Parathyroid adenoma (tissue), 2 donors: ENCODE measurements around the gene RALGDS.

Source experiments
- H2AFZ ChIP-seq: fragments of 300-600 bp; sonication (generic); one replicate; pipeline ENCODE4 v1.7.0; 2017; ENCODE audit warnings: antibody characterized with exemption, mild to moderate bottlenecking
- H3K27ac ChIP-seq: fragments of 300-600 bp; sonication (generic); one replicate; pipeline ENCODE4 v1.7.0; 2017
- H3K27me3 ChIP-seq: fragments of 300-600 bp; sonication (generic); one replicate; pipeline ENCODE4 v1.7.0; 2017; ENCODE audit warnings: low read length; ENCODE audit not compliant: control insufficient read depth, insufficient read depth
- H3K36me3 ChIP-seq: fragments of 300-600 bp; sonication (generic); one replicate; pipeline ENCODE4 v1.7.0; 2017; ENCODE audit warnings: low read length; ENCODE audit not compliant: control insufficient read depth, insufficient read depth
- H3K4me1 ChIP-seq: fragments of 300-600 bp; sonication (generic); one replicate; pipeline ENCODE4 v1.7.0; 2017; ENCODE audit warnings: control low read depth
- H3K4me2 ChIP-seq: fragments of 300-600 bp; sonication (generic); one replicate; pipeline ENCODE4 v1.7.0; 2017; ENCODE audit warnings: low read length
- H3K4me3 ChIP-seq: fragments of 300-600 bp; sonication (generic); one replicate; pipeline ENCODE4 v1.7.0; 2017; ENCODE audit warnings: low read depth, low read length
- H3K79me2 ChIP-seq: fragments of 300-600 bp; sonication (generic); one replicate; pipeline ENCODE4 v1.7.0; 2017; ENCODE audit warnings: control low read depth
- H3K9ac ChIP-seq: fragments of 300-600 bp; sonication (generic); one replicate; pipeline ENCODE4 v1.7.0; 2017; ENCODE audit warnings: mild to moderate bottlenecking
- H3K9me3 ChIP-seq: fragments of 300-600 bp; sonication (generic); one replicate; pipeline ENCODE4 v1.7.0; 2017; ENCODE audit warnings: low read length; ENCODE audit not compliant: control insufficient read depth
- TF ChIP-seq, protein P1 (sequence below): fragments of 300-600 bp; sonication (generic); IDR thresholded peaks from one replicate; pipeline ENCODE4 v1.7.0; 2017; ENCODE audit warnings: antibody characterized with exemption, mild to moderate bottlenecking
- donor health status: primary hyperparathyroidism.

Gene RALGDS

DNA sequence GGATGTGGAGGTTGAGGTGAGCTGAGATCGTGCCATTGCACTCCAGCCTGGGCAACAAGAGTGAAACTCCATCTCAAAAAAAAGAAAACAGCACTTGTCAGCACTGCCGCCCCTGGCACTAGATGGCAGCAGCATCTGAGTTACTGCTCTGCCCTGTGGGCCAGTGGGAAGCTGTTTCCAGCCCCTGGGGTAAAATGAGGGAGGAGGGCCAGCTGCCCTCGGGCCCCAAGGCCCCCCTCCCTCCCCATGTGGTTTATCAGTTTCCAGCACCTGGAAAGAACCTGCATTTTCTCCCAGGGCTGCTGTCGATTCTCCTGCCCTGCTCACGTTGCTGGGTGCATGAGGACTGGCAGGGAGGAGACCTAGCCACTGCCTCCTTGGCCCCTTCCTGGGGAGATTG lies 72.4 kb downstream of the RALGDS start:
- Histone ChIP-seq H3K9me3 (no peaks in the 10 kb centered on the region), H3K27ac (no peak overlapping the region), H3K4me2 (no peak overlapping the region), H2AFZ (no peak overlapping the region), H3K27me3 (no peaks in the 10 kb centered on the region), H3K9ac (no peak overlapping the region), H3K79me2 (no peaks in the 10 kb centered on the region), H3K4me3 (no peak overlapping the region), H3K36me3 (no peaks in the 10 kb centered on the region), H3K4me1 (no peaks in the 10 kb centered on the region)
- TF ChIP-seq, protein P1, sequence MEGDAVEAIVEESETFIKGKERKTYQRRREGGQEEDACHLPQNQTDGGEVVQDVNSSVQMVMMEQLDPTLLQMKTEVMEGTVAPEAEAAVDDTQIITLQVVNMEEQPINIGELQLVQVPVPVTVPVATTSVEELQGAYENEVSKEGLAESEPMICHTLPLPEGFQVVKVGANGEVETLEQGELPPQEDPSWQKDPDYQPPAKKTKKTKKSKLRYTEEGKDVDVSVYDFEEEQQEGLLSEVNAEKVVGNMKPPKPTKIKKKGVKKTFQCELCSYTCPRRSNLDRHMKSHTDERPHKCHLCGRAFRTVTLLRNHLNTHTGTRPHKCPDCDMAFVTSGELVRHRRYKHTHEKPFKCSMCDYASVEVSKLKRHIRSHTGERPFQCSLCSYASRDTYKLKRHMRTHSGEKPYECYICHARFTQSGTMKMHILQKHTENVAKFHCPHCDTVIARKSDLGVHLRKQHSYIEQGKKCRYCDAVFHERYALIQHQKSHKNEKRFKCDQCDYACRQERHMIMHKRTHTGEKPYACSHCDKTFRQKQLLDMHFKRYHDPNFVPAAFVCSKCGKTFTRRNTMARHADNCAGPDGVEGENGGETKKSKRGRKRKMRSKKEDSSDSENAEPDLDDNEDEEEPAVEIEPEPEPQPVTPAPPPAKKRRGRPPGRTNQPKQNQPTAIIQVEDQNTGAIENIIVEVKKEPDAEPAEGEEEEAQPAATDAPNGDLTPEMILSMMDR = no peak
